ENCODE measurements around the gene CLSTN2. TPM values are rescaled to one million over a fixed set of nuclear protein-coding genes. Genes with fewer than 3 reads are reported as not detected.

The CLSTN2 gene
- total RNA-seq, 1 donor from 2014 or later, result 80.9 TPM

- TF ChIP-seq CTCF (IDR thresholded peaks at IDR 0.05; ENCODE audit: insufficient read depth, low read depth, low read length) (no peak), EZH2 (IDR thresholded peaks at IDR 0.05; ENCODE audit: insufficient read depth, low read length) (no peak)
- H3K27ac Mint-ChIP-seq (ENCODE audit: unreplicated experiment), result no peak overlapping the region
- Histone ChIP-seq H3K9me3 (ENCODE audit: insufficient read depth, low read depth, low read length) (no peaks in the 10 kb centered on the region), H3K79me2 (ENCODE audit: insufficient read depth, low read length) (no peaks in the 10 kb centered on the region), H3K4me3 (ENCODE audit: insufficient read depth, low read depth, low read length) (no peak overlapping the region), H2AFZ (ENCODE audit: low read depth, low read length) (no peak overlapping the region), H3K9ac (ENCODE audit: low read length) (no peak overlapping the region), H3K27ac (ENCODE audit: low read depth, low read length) (no peak overlapping the region), H3K4me2 (ENCODE audit: low read length) (no peak overlapping the region), H3K27me3 (ENCODE audit: insufficient read depth, low read length) (no peaks in the 10 kb centered on the region), H3K4me1 (ENCODE audit: insufficient read depth, low read length) (peaks cover 10% of the 10 kb centered on the region), H3K36me3 (ENCODE audit: insufficient read depth, low read length) (no peaks in the 10 kb centered on the region), H4K20me1 (ENCODE audit: insufficient read depth, low read length) (no peaks in the 10 kb centered on the region)
- DNase-seq (ENCODE audit: low read depth) (no peak), FAIRE-seq (no peak)
- H3K27me3 Mint-ChIP-seq (ENCODE audit: low read depth, unreplicated experiment), result peaks cover 2% of the 10 kb centered on the region
- peaks cover 28% of the 10 kb centered on the region for H3K4me1 Mint-ChIP-seq (ENCODE audit: low read depth, unreplicated experiment)
- H3K36me3 Mint-ChIP-seq (ENCODE audit: low read depth, unreplicated experiment), result peaks cover 28% of the 10 kb centered on the region
- H3K4me3 Mint-ChIP-seq (ENCODE audit: unreplicated experiment), result no peak overlapping the region
- peaks cover 3% of the 10 kb centered on the region for H3K9me3 Mint-ChIP-seq (ENCODE audit: unreplicated experiment)
These were observed 536.0 kb downstream of the CLSTN2 start for GRCh38 chr3:140470962-140471361.

- Histone ChIP-seq H3K4me2 (ENCODE audit: low read length) (peak overlapping the region; percentile 33), H2AFZ (ENCODE audit: low read depth, low read length) (no peak overlapping the region), H3K79me2 (ENCODE audit: insufficient read depth, low read length) (no peaks in the 10 kb centered on the region), H3K4me3 (ENCODE audit: insufficient read depth, low read depth, low read length) (no peak overlapping the region), H3K9ac (ENCODE audit: low read length) (no peak overlapping the region), H3K27me3 (ENCODE audit: insufficient read depth, low read length) (no peaks in the 10 kb centered on the region), H3K9me3 (ENCODE audit: insufficient read depth, low read depth, low read length) (no peaks in the 10 kb centered on the region), H4K20me1 (ENCODE audit: insufficient read depth, low read length) (no peaks in the 10 kb centered on the region), H3K36me3 (ENCODE audit: insufficient read depth, low read length) (no peaks in the 10 kb centered on the region), H3K4me1 (ENCODE audit: insufficient read depth, low read length) (peaks cover 7% of the 10 kb centered on the region), H3K27ac (ENCODE audit: low read depth, low read length) (no peak overlapping the region)
- TF ChIP-seq CTCF (IDR thresholded peaks at IDR 0.05; ENCODE audit: insufficient read depth, low read depth, low read length), result no peak
- no peak for TF ChIP-seq EZH2 (IDR thresholded peaks at IDR 0.05; ENCODE audit: insufficient read depth, low read length)
- H3K27ac Mint-ChIP-seq (ENCODE audit: unreplicated experiment), result no peak overlapping the region
- H3K9me3 Mint-ChIP-seq (ENCODE audit: unreplicated experiment), result peaks cover 2% of the 10 kb centered on the region
- DNase-seq (ENCODE audit: low read depth), result no peak
- H3K4me1 Mint-ChIP-seq (ENCODE audit: low read depth, unreplicated experiment), result peaks cover 21% of the 10 kb centered on the region
- no peak overlapping the region for H3K4me3 Mint-ChIP-seq (ENCODE audit: unreplicated experiment)
- no peak for FAIRE-seq
- peaks cover 2% of the 10 kb centered on the region for H3K27me3 Mint-ChIP-seq (ENCODE audit: low read depth, unreplicated experiment)
- H3K36me3 Mint-ChIP-seq (ENCODE audit: low read depth, unreplicated experiment), result peaks cover 22% of the 10 kb centered on the region
These were observed 537.5 kb downstream of the CLSTN2 start for GRCh38 chr3:140472306-140473020.

GRCh38 chr3:140487566-140487965 lies 552.6 kb downstream of the CLSTN2 start:
- Histone ChIP-seq H3K27me3 (ENCODE audit: insufficient read depth, low read length) (no peaks in the 10 kb centered on the region), H2AFZ (ENCODE audit: low read depth, low read length) (no peak overlapping the region), H3K4me1 (ENCODE audit: insufficient read depth, low read length) (no peaks in the 10 kb centered on the region), H3K9me3 (ENCODE audit: insufficient read depth, low read depth, low read length) (no peaks in the 10 kb centered on the region), H3K4me3 (ENCODE audit: insufficient read depth, low read depth, low read length) (no peak overlapping the region), H3K27ac (ENCODE audit: low read depth, low read length) (no peak overlapping the region), H3K36me3 (ENCODE audit: insufficient read depth, low read length) (no peaks in the 10 kb centered on the region), H3K79me2 (ENCODE audit: insufficient read depth, low read length) (no peaks in the 10 kb centered on the region), H3K9ac (ENCODE audit: low read length) (no peak overlapping the region), H4K20me1 (ENCODE audit: insufficient read depth, low read length) (no peaks in the 10 kb centered on the region), H3K4me2 (ENCODE audit: low read length) (no peak overlapping the region)
- no peak overlapping the region for H3K27ac Mint-ChIP-seq (ENCODE audit: unreplicated experiment)
- no peak for DNase-seq (ENCODE audit: low read depth)
- no peaks in the 10 kb centered on the region for H3K27me3 Mint-ChIP-seq (ENCODE audit: low read depth, unreplicated experiment)
- H3K36me3 Mint-ChIP-seq (ENCODE audit: low read depth, unreplicated experiment), result peaks cover 12% of the 10 kb centered on the region
- H3K9me3 Mint-ChIP-seq (ENCODE audit: unreplicated experiment), result peaks cover 18% of the 10 kb centered on the region
- no peak for FAIRE-seq
- H3K4me1 Mint-ChIP-seq (ENCODE audit: low read depth, unreplicated experiment), result peaks cover 22% of the 10 kb centered on the region
- TF ChIP-seq EZH2 (IDR thresholded peaks at IDR 0.05; ENCODE audit: insufficient read depth, low read length) (no peak), CTCF (IDR thresholded peaks at IDR 0.05; ENCODE audit: insufficient read depth, low read depth, low read length) (no peak)
- no peak overlapping the region for H3K4me3 Mint-ChIP-seq (ENCODE audit: unreplicated experiment)
